ENCODE results near the gene C2orf72. TPM values are rescaled to one million over a fixed set of nuclear protein-coding genes. Genes with fewer than 3 reads are reported as not detected.

The C2orf72 gene
- total and polyA plus RNA-seq, 2 of the 13 experiments (the other 11 are each of a cell fraction or from before 2014, with no cell fraction given) = 147 to 203 TPM

GRCh38 chr2:231047274-231047922, 10.1 kb downstream of the C2orf72 start (continued):
- TF ChIP-seq IKZF5 (CRISPR knock-in tag; IDR thresholded peaks at IDR 0.05) (no peak), ZNF770 (CRISPR knock-in tag; IDR thresholded peaks at IDR 0.05) (no peak), ATRX (CRISPR knock-in tag; IDR thresholded peaks at IDR 0.05; ENCODE audit: borderline replicate concordance) (no peak), ZNF737 (CRISPR knock-in tag; IDR thresholded peaks at IDR 0.05; ENCODE audit: borderline replicate concordance) (no peak), ZBTB14 (CRISPR knock-in tag; IDR thresholded peaks at IDR 0.05) (no peak), ZFY (CRISPR knock-in tag; IDR thresholded peaks at IDR 0.05) (no peak; the same call in 1 of the 2 replicates), ZXDC (CRISPR knock-in tag; IDR thresholded peaks at IDR 0.05) (no peak), HOXD1 (CRISPR knock-in tag; IDR thresholded peaks at IDR 0.05) (no peak), RARA (CRISPR knock-in tag; IDR thresholded peaks at IDR 0.05) (peak; percentile 70; the same call in 1 of the 2 replicates), ZNF362 (CRISPR knock-in tag; IDR thresholded peaks at IDR 0.05; ENCODE audit: borderline replicate concordance) (0 out of 2 replicates have a peak, but pooled peaks have one; percentile 12), MATR3 (CRISPR knock-in tag; IDR thresholded peaks at IDR 0.05) (no peak), ZNF253 (CRISPR knock-in tag; IDR thresholded peaks at IDR 0.05; ENCODE audit: borderline replicate concordance) (0 out of 2 replicates have a peak, but pooled peaks have one; percentile 26), ZNF333 (CRISPR knock-in tag; IDR thresholded peaks at IDR 0.05; ENCODE audit: borderline replicate concordance) (no peak), ZBTB8A (CRISPR knock-in tag; IDR thresholded peaks at IDR 0.05; ENCODE audit: borderline replicate concordance, low read depth) (no peak), ZFX (CRISPR knock-in tag; IDR thresholded peaks at IDR 0.05; ENCODE audit: low read depth) (peak; percentile 31; the same call in 1 of the 2 replicates), MIER2 (CRISPR knock-in tag; IDR thresholded peaks at IDR 0.05) (no peak), ZNF777 (CRISPR knock-in tag; IDR thresholded peaks at IDR 0.05) (peak; percentile 58; the same call in 1 of the 2 replicates), TMF1 (CRISPR knock-in tag; IDR thresholded peaks at IDR 0.05; ENCODE audit: low read depth) (0 out of 2 replicates have a peak, but pooled peaks have one; percentile 35), ZSCAN9 (CRISPR knock-in tag; IDR thresholded peaks at IDR 0.05; ENCODE audit: borderline replicate concordance) (no peak), ZNF614 (CRISPR knock-in tag; IDR thresholded peaks at IDR 0.05; ENCODE audit: borderline replicate concordance) (0 out of 2 replicates have a peak, but pooled peaks have one; percentile 20), NCOA2 (CRISPR knock-in tag; IDR thresholded peaks at IDR 0.05) (peak; percentile 75), TEAD3 (CRISPR knock-in tag; optimal IDR thresholded peaks at IDR 0.05; ENCODE audit: borderline replicate concordance) (peak; percentile 74)

Data from HepG2 (cell line).